ENCODE results near the gene MPND. TPM values are rescaled to one million over a fixed set of nuclear protein-coding genes. Genes with fewer than 3 reads are reported as not detected.

MPND gene
- total and polyA plus RNA-seq, 10 of the 15 experiments (the other 5 are each of a cell fraction or from before 2014, with no cell fraction given), result 0.79 to 18.3 (median 6.0) TPM

DNA sequence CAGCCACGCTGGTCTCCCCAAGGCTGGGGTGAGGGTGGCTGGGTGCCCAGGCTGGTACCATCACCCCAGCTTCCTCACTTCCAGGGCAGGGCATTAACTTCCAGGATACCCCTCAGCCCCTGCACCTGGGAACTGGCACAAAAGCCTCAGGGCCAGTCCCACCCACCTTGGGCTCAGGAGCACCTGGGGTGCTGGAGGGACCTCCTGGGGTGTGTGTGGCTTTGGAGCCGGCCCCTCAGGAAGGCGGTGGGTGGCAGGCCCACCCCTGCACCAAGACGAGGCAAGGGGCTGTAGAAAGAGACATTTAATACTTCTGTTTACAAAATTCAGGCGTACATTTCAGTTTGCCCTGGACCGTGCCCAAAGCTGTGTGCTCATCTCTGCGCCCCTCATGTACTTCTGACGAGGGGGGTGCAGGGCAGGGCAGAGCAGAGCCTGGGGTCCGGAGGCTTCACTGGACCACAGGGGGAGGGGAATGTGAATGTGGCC lies 16.8 kb downstream of the MPND start (continued):
- TF ChIP-seq GABPA (IDR thresholded peaks at IDR 0.05; ENCODE audit: low read depth) (no peak), RB1 (IDR thresholded peaks at IDR 0.05; ENCODE audit: borderline replicate concordance) (no peak), RBBP5 (conservative IDR thresholded peaks at IDR 0.05) (no peak)

DNA sequence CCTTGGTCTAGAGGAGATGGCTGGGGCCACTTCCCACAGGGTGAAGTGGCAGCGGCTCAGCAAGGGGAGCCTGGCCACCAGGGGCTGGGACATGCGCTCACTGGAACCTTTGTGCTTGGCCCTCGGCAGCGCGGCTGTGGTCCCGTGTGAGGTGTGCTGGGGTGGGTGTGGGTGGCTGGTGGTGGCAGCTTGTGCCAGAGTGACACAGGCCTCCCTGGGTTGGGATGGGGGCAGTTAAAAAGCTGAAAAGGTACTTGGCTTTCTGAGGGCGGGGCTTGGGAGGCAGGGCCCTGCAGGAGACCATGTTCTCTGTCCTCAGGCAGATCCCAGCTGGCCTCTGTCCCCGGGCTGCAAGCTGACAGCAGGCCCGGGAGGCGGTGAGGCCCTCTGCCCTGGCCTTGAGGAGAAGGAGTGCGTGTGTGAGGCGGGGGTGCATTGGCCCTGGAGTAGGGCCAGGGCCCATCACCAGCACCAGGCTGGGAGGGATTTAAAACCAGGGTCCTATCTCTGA lies 17.3 kb downstream of the MPND start:
- Histone ChIP-seq H3K79me2 (ENCODE audit: control insufficient read depth, insufficient read depth, low read length) (no peaks in the 10 kb centered on the region), H3K36me3 (ENCODE audit: control insufficient read depth in 2 of 2, insufficient read depth in 2 of 2, low read length in 1 of 2) (peaks cover 20 to 44% of the 10 kb centered on the region in 2 experiments; a peak in 3 of 4 replicates), H3K4me3 (no peak overlapping the region), H3K27ac (ENCODE audit: control insufficient read depth, insufficient read depth) (no peak overlapping the region), H3K4me1 (ENCODE audit: control insufficient read depth, insufficient read depth, low read length) (no peaks in the 10 kb centered on the region), H3K9ac (ENCODE audit: control insufficient read depth, insufficient read depth, low read length) (no peak overlapping the region), H3K4me2 (ENCODE audit: control insufficient read depth, insufficient read depth) (no peak overlapping the region), H3K9me3 (replicated peaks; ENCODE audit: control insufficient read depth, insufficient read depth, low read length) (no peaks in the 10 kb centered on the region), H4K20me1 (ENCODE audit: control insufficient read depth, insufficient read depth) (no peaks in the 10 kb centered on the region), H2AFZ (ENCODE audit: control insufficient read depth, low read depth, low read length) (no peak overlapping the region), H3K27me3 (replicated peaks in 1 of 2; ENCODE audit: control insufficient read depth in 2 of 2, insufficient read depth in 2 of 2, low read length in 1 of 2) (no peaks in the 10 kb centered on the region)
- ATAC-seq (no peak; the same call in 2 of the 3 replicates), DNase-seq (ENCODE audit: low read depth, low spot score) (no peak), FAIRE-seq (no peak)
- POLR2A ChIA-PET, result no interaction called here
- RAD21 ChIA-PET (ENCODE audit: unreplicated experiment), result no interaction called here
- CTCF ChIA-PET, result no interaction called here
- SMC1A ChIA-PET (ENCODE audit: uncharacterized antibody, unreplicated experiment), result no interaction called here
- in situ Hi-C loops (cut with MboI), result no loop called here
- WGBS (ENCODE audit: insufficient coverage, insufficient replicate concordance, low lambda C conversion rate, missing lambda C conversion rate), result 87% methylated on average over 12 of the region's 12 CpGs
- BruUV-seq (replicated peaks), result TSS peak; percentile 47
- intact Hi-C loops (cut with micrococcal nuclease; ENCODE audit: unreplicated experiment), result no loop called here
- TF ChIP-seq ZZZ3 (IDR thresholded peaks at IDR 0.05; ENCODE audit: control insufficient read depth, insufficient read length, low read depth) (no peak), TCF3 (IDR thresholded peaks at IDR 0.05; ENCODE audit: borderline replicate concordance, insufficient read depth, low read depth, low read length) (no peak), MXI1 (IDR thresholded peaks at IDR 0.05; ENCODE audit: low read depth, low read length) (no peak), SREBF2 (IDR thresholded peaks at IDR 0.05; ENCODE audit: low read length) (no peak), POLR2AphosphoS5 (IDR thresholded peaks at IDR 0.05; ENCODE audit: low read length) (peak; percentile 37; the same call in 1 of the 2 replicates), SMAD5 (IDR thresholded peaks at IDR 0.05; ENCODE audit: low read depth) (no peak), MYB (IDR thresholded peaks at IDR 0.05; ENCODE audit: borderline replicate concordance, low read depth, low read length) (no peak)
- TF ChIP-seq, protein P1, sequence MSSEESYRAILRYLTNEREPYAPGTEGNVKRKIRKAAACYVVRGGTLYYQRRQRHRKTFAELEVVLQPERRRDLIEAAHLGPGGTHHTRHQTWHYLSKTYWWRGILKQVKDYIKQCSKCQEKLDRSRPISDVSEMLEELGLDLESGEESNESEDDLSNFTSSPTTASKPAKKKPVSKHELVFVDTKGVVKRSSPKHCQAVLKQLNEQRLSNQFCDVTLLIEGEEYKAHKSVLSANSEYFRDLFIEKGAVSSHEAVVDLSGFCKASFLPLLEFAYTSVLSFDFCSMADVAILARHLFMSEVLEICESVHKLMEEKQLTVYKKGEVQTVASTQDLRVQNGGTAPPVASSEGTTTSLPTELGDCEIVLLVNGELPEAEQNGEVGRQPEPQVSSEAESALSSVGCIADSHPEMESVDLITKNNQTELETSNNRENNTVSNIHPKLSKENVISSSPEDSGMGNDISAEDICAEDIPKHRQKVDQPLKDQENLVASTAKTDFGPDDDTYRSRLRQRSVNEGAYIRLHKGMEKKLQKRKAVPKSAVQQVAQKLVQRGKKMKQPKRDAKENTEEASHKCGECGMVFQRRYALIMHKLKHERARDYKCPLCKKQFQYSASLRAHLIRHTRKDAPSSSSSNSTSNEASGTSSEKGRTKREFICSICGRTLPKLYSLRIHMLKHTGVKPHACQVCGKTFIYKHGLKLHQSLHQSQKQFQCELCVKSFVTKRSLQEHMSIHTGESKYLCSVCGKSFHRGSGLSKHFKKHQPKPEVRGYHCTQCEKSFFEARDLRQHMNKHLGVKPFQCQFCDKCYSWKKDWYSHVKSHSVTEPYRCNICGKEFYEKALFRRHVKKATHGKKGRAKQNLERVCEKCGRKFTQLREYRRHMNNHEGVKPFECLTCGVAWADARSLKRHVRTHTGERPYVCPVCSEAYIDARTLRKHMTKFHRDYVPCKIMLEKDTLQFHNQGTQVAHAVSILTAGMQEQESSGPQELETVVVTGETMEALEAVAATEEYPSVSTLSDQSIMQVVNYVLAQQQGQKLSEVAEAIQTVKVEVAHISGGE (CRISPR knock-in tag; IDR thresholded peaks at IDR 0.05), result no peak

Data from GM12878 (cell line).